NB4 (cell line): ENCODE data around the gene TRIM39.

ENCODE experiments used
- DNase-seq: peaks from one replicate; pipeline ENCODE4 v3.0.0; 2010; ENCODE audit warnings: low read depth
- H3K4me3 ChIP-seq: one replicate; pipeline ENCODE4 v1.5.1; 2011; ENCODE audit warnings: mild to moderate bottlenecking, low read depth, low read length, moderate library complexity
- CTCF ChIP-seq: IDR thresholded peaks from one replicate; pipeline ENCODE4 v1.5.1; 2012; ENCODE audit warnings: low read depth, low read length
- MAX ChIP-seq: IDR thresholded peaks from 2 replicates; pipeline ENCODE4 v1.6.1; 2011; ENCODE audit warnings: low read depth, low read length
- MYC ChIP-seq: IDR thresholded peaks from 2 replicates; pipeline ENCODE4 v1.6.1; 2011; ENCODE audit warnings: low read depth, low read length
- POLR2A ChIP-seq: IDR thresholded peaks from 2 replicates; pipeline ENCODE4 v1.6.1; 2011; ENCODE audit warnings: mild to moderate bottlenecking; ENCODE audit not compliant: insufficient read length; ENCODE audit errors: extremely low read depth

The TRIM39 gene

DNA sequence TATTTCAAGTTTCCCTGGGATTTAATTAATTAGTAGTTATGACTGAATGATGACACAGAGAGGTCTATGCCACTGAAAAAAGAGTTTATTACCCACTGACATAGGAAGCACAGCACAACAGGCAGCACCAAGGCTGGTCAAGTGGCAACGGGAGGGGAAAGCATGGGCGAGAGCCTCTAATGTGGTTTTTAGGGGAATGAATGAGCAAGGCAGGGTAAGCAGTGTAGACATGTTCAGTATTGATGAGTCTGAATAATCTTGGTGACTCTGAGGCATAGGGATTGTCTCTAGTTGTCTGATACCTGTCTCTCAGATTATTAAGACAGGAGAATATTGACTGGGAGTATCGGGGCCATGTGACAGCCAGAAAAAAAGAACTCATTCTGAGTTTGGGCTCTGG lies 64.5 kb downstream of the TRIM39 start:
- no peak for DNase-seq

More for the DNA sequence above, 64.5 kb downstream of the TRIM39 start:
- no peak overlapping the region for H3K4me3 ChIP-seq
- TF ChIP-seq MAX: no peak
- no peak for TF ChIP-seq CTCF
- TF ChIP-seq MYC: no peak
- TF ChIP-seq POLR2A: no peak
